Right atrium auricular region (tissue), 2 donors: ENCODE measurements around the gene C16orf86. TPM values are rescaled to one million over a fixed set of nuclear protein-coding genes. Genes with fewer than 3 reads are reported as not detected.

Source experiments
- DNase-seq: peaks from one replicate; pipeline ENCODE4 v3.0.0-alpha.2; 2019; ENCODE audit warnings: low spot score
- H3K27ac ChIP-seq, 2 donors: fragments of 200-600 bp; sonication (generic); 1 replicate in 1 of 2; 2 replicates in 1 of 2; pipeline ENCODE4 v1.5.1; 2016 to 2019
- H3K27me3 ChIP-seq, 2 donors: fragments of 200-600 bp; sonication (generic); one replicate each; pipeline versions ENCODE4 v1.5.1 to v1.6.0; 2017 to 2019
- H3K36me3 ChIP-seq: fragments of 200-600 bp; sonication (generic); one replicate; pipeline ENCODE4 v1.5.1; 2016
- H3K4me1 ChIP-seq, 2 donors: fragments of 200-600 bp; sonication (generic); one replicate each; pipeline versions ENCODE4 v1.5.1 to v1.6.0; 2017 to 2019
- H3K4me3 ChIP-seq, 2 donors: fragments of 200-600 bp; sonication (generic); 1 replicate in 1 of 2; 2 replicates in 1 of 2; pipeline ENCODE4 v1.5.1; 2017 to 2019; ENCODE audit warnings: mild to moderate bottlenecking in 1 of 2, moderate library complexity in 1 of 2
- H3K9me3 ChIP-seq, 2 donors: fragments of 200-600 bp; sonication (generic); one replicate each; pipeline ENCODE4 v1.5.1; 2019
- total RNA-seq, 2 donors: library from RNA; depleted of rRNA; stranded (reverse); fragments of >200 nt; gene quantifications; one replicate each; pipeline ENCODE4 v1.1.0, GENCODE V29; 2016
- TF ChIP-seq, protein P1 (sequence below), 2 donors: fragments of 200-600 bp; sonication (generic); IDR thresholded peaks; one replicate each; pipeline ENCODE4 v1.5.1; 2019; ENCODE audit warnings: antibody characterized with exemption in 2 of 2

Gene C16orf86
- total RNA-seq, 2 donors from 2014 or later = 3.6 to 7.7 TPM

GRCh38 chr16:67697422-67698185, 31.0 kb downstream of the C16orf86 start:
- H3K4me1 ChIP-seq = no peaks in the 10 kb centered on the region
- no peaks in the 10 kb centered on the region for H3K36me3 ChIP-seq
- H3K27me3 ChIP-seq = no peaks in the 10 kb centered on the region
- DNase-seq = no peak
- no peaks in the 10 kb centered on the region for H3K9me3 ChIP-seq
- H3K27ac ChIP-seq = no peak overlapping the region
- TF ChIP-seq, protein P1, sequence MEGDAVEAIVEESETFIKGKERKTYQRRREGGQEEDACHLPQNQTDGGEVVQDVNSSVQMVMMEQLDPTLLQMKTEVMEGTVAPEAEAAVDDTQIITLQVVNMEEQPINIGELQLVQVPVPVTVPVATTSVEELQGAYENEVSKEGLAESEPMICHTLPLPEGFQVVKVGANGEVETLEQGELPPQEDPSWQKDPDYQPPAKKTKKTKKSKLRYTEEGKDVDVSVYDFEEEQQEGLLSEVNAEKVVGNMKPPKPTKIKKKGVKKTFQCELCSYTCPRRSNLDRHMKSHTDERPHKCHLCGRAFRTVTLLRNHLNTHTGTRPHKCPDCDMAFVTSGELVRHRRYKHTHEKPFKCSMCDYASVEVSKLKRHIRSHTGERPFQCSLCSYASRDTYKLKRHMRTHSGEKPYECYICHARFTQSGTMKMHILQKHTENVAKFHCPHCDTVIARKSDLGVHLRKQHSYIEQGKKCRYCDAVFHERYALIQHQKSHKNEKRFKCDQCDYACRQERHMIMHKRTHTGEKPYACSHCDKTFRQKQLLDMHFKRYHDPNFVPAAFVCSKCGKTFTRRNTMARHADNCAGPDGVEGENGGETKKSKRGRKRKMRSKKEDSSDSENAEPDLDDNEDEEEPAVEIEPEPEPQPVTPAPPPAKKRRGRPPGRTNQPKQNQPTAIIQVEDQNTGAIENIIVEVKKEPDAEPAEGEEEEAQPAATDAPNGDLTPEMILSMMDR (IDR thresholded peaks at IDR 0.05) = no peak
- no peak overlapping the region for H3K4me3 ChIP-seq

DNA sequence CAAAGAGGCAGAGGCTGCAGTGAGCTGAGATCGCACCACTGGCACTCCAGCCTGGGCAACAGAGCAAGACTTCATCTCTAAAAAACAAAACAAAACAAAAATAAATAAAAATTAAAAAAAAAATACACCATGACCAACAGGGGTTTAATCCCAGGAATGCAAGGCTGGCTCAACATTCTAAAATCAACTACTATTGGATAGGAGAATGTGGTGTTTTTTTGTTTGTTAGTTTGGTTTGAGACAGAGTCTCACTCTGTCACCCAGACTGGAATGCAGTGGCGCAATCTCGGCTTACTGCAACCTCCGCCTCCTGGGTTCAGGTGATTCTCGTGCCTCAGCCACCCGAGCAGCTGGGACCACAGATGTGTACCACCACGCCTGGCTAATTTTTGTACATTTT, 32.7 kb downstream of the C16orf86 start:
- Histone ChIP-seq H3K27me3 (no peaks in the 10 kb centered on the region), H3K27ac (no peak overlapping the region), H3K4me1 (no peaks in the 10 kb centered on the region), H3K4me3 (no peak overlapping the region), H3K9me3 (no peaks in the 10 kb centered on the region), H3K36me3 (no peaks in the 10 kb centered on the region)
- no peak for DNase-seq
- TF ChIP-seq, protein P1 (IDR thresholded peaks at IDR 0.05) = no peak

GRCh38 chr16:67701420-67701819, 34.8 kb downstream of the C16orf86 start:
- DNase-seq = no peak
- Histone ChIP-seq H3K36me3 (no peaks in the 10 kb centered on the region), H3K27me3 (no peaks in the 10 kb centered on the region), H3K4me3 (no peak overlapping the region), H3K4me1 (no peaks in the 10 kb centered on the region), H3K27ac (no peak overlapping the region), H3K9me3 (no peaks in the 10 kb centered on the region)
- TF ChIP-seq, protein P1 (IDR thresholded peaks at IDR 0.05) = no peak

DNA sequence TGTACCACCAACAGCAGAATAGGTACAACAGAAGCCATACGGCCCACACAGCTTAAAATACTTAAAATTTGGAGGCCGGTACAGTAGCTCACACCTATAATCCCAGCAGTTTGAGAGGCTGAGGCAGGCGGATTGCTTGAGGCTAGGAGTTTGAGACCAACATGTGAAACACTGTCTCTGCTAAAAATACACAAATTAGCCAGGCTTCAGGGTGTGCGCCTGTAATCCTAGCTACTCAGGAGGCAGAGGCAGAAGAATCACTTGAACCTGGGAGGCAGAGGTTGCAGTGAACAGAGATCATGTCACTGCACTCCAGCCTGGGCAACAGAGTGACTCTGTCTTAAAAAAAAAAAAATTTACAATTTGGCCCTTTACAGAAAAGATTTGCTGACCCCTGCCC, 35.5 kb downstream of the C16orf86 start:
- Histone ChIP-seq H3K27ac (no peak overlapping the region), H3K36me3 (no peaks in the 10 kb centered on the region), H3K27me3 (no peaks in the 10 kb centered on the region), H3K4me1 (no peaks in the 10 kb centered on the region), H3K9me3 (no peaks in the 10 kb centered on the region), H3K4me3 (no peak overlapping the region)
- TF ChIP-seq, protein P1 (IDR thresholded peaks at IDR 0.05) = no peak
- DNase-seq = no peak

GRCh38 chr16:67703626-67704025, 37.0 kb downstream of the C16orf86 start:
- Histone ChIP-seq H3K27ac (no peak overlapping the region), H3K4me3 (no peak overlapping the region), H3K27me3 (no peaks in the 10 kb centered on the region), H3K36me3 (no peaks in the 10 kb centered on the region), H3K4me1 (no peaks in the 10 kb centered on the region), H3K9me3 (no peaks in the 10 kb centered on the region)
- DNase-seq = no peak
- TF ChIP-seq, protein P1 (IDR thresholded peaks at IDR 0.05) = no peak

DNA sequence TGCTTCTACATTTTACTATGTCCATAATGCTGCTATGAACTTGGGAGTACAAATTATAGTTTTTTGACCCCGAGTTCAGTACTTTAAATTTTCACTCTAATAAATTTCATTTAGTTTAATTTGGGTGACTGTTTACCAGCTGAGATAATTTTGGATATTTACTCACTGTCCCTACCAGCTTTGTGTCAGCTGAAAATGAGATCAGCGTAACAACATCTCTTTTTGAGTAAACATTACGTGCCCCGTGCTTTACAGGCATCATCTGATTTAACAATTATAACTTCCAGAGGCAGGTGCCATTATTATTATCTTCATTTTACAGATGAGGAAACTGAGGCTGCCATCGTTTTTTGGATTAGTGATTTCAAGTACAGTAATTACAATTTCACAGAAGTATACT, 37.5 kb downstream of the C16orf86 start:
- TF ChIP-seq, protein P1 (IDR thresholded peaks at IDR 0.05) = no peak
- no peaks in the 10 kb centered on the region for H3K4me1 ChIP-seq
- H3K27ac ChIP-seq = no peak overlapping the region

More for the DNA sequence above, 37.5 kb downstream of the C16orf86 start:
- no peaks in the 10 kb centered on the region for H3K9me3 ChIP-seq
- H3K27me3 ChIP-seq = no peaks in the 10 kb centered on the region
- no peak overlapping the region for H3K4me3 ChIP-seq
- no peaks in the 10 kb centered on the region for H3K36me3 ChIP-seq
- DNase-seq = no peak
